ENCODE measurements around the gene UBALD1.

UBALD1 gene

DNA sequence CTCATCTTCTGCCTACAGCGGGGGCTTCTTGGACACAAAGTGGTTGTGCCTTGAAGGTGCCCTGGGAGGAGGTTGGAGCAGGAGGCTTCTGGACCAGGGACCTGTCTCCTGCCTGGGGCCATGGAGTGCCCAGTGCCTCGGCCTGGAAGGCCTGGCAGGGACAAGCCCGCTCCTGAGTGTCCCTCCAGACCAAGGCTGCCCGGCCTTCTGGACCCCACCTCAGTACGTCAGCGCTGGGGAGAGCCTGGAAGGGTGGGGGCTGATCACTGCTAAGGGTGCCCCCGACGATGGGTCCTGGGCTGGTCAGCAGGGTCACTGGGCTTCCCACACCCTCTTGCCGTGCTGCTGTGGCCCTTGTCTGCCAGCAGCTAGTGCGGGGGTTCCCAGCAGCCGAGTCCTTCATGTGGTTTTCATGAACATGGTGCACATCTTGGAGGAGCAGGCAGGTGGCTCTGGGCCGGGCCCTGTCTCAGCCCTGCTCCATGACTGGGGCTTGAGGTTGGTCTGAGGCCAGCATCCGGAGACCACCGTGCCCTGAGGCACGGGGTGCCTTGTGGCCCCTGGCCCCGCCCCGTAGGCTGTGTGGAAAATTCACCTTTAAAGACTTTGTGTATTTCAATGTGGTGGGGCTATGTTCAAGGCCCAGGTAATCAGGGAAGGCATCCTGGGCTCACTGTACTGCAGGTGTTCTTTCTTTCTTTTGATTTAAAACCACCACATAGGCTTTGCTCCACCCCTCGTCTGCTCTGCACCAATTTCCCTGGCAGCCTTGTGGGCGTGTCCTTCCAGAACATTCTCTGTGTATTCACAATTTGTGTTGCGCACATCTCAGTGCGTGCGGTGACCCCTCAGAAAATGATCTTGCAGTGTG is 32.3 kb upstream of the UBALD1 start:
- DNase-seq (ENCODE audit: low read depth, low spot score): no peak

DNA sequence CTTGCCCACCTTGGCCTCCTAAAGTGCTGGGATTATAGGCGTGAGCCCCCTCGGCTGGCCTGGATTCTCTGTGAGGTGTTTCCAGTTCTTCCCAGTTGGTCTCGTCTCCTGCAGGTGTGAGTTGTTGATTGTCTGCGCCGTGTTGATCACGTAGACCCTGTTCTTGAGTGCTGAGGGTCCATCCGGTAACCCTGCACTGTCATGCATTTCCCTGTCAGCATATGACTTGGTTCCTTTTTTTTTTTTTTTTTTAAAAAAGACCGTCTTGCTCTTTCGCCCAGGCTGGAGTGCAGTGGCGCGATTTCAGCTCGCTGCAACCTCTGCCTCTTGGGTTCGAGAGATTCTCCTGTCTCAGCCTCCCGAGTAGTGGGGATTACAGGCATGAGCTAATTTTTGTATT is 27.2 kb upstream of the UBALD1 start:
- no peak for DNase-seq (ENCODE audit: low read depth, low spot score)

DNA sequence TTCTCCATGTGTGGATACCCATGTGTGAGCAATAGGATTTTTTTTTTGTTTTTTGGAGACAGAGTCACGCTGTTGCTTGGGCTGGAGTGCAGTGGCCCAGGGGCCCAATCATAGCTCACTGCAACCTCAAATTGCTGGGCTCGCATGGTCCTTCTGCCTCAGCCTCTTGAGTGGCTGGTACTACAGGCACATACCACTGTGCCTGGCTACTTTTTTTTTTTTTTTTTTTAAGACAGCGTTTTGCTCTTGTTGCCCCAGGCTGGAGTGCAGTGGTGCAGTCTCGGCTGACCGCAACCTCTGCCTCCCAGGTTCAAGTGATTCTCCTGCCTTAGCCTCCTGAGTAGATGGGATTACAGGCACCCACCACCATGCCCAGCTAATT is 26.6 kb upstream of the UBALD1 start:
- no peak for DNase-seq (ENCODE audit: low read depth, low spot score)

DNA sequence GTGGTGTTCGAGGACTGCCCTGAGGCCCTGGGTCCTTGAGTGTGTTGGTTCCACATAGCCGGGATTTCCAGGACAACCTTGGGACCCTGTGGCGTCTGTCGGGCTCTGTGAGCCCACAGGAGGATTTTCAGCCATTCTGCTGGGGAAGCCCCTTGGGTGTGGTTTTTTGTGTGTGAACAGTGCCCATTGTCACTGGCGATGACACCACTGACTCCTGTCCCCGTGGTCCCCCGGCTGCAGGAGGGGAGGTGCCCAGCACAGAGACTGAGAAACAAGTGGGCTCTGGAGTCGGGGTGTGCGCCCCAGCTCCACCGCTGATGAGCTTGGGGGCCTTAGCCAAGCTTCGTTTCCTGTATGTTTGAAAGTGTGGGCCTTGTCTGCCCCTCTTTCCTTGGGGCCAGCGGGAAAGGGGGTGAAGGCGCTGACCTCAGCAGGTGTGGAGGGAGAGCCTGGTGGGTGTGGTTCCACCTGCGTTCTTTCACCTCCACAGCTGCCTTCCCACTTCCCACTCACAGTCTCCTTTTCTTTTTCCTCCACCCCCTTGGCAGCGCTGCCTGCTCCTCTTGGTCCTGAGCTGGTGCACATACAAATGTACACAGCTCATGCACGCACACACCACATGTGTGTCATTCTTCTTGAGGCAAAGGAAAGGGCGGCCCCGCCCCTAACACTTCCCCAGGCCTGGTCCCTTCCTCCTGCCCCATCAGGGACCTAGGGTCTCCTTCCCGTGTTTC is 26.1 kb upstream of the UBALD1 start:
- no peak for DNase-seq (ENCODE audit: low read depth, low spot score)

DNA sequence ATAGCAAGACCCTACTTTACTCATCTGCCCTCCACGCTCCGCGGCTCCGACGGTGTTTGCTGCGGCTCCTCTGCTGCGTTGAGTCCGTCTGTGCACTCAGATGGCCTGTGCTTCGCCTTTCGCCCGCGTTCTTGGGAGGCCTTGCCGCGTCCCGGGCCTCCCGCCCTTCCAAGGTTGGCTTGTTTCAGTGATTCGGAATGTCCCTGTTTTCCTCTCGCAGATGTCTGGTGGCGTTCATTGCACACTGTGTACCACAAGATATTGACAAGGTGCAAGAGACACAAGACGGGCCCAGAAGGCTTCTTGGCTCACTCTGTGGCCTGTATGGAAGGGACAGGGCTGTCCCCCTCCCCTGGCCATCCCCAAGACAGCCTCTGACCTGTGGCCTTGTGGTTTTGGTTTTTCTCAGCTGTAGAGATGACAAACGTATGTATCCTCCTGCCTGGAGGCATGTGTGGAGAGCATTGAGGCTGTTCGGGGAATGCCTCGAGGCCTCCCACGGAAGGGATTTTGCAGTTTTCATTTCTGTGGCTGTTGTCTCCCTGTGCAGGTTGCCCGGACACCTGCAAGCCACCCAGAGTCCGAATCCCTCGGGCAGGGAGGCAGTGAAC is 25.3 kb upstream of the UBALD1 start:
- DNase-seq (ENCODE audit: low read depth, low spot score): no peak

DNA sequence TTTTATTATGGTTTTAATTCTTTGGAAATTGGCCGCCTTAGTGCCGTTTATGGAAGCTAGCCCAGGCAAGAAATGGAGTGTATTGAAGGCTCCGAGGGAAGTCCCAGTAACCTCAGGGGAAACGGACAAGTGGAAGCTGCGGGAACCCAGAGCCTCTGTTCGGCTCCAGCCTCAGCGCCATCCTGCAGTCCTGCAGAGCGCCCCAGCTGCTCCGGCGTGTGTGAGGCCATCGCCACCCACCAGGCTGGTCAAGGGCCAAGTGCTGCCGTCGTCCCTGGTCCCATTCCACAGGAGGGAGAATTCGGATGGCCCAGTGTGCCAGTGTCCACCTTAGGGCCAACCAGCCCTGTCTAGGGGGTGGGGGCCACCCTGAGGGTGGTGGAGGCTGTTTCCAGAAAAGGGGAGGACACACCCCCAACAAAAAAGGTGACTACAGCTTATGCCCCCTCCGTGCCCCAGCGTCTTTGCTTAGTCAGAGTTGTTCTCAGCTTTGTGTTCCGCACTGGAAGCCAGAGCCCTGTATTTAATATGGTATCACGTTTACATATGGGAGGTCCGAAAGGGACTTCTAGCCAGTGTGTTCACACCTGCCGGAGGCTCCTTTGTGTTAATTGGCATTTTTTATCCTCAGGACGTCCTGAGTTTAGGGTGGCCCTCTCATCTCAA is 22.9 kb upstream of the UBALD1 start:
- DNase-seq (ENCODE audit: low read depth, low spot score): no peak

DNA sequence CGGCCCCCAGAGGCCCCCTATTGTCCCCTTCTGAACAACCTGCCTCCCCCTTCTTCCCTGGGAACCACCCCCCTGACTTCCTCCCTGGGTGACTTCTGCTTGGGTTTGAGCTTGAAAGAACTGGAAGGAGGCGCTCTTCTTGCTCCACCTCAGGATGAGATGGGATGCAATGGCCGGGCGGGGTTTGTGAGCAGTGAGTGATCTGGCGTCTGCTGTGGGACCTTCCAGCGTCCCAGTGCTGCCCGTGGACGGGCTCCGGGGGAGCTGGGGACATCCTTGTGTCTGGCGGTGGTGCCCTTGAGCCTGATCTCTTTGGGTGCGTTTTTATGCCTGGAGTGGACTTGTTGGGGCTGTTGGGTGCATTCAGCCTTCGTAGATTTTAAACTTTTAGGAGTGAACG is 21.5 kb upstream of the UBALD1 start:
- no peak for DNase-seq (ENCODE audit: low read depth, low spot score)

DNA sequence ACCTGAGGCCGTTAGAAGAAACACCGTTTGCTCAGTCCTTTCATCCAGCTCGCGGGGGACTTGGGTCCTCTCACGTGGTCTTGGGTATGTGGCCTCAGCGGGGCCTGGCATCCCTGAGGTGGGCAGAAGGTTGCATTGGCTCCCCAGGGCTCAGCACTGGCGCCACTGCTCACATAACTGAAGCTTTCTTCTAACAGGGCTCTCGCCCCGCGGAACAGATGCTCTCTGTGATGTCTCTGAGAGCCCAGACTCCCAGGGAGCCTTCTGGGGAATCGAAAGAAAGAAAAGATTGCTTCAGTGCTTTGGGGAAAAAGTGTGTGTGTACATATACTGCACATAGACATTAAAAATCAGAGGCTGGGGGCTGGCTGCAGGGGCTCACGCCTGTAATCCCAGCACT is 20.1 kb upstream of the UBALD1 start:
- no peak for DNase-seq (ENCODE audit: low read depth, low spot score)

DNA sequence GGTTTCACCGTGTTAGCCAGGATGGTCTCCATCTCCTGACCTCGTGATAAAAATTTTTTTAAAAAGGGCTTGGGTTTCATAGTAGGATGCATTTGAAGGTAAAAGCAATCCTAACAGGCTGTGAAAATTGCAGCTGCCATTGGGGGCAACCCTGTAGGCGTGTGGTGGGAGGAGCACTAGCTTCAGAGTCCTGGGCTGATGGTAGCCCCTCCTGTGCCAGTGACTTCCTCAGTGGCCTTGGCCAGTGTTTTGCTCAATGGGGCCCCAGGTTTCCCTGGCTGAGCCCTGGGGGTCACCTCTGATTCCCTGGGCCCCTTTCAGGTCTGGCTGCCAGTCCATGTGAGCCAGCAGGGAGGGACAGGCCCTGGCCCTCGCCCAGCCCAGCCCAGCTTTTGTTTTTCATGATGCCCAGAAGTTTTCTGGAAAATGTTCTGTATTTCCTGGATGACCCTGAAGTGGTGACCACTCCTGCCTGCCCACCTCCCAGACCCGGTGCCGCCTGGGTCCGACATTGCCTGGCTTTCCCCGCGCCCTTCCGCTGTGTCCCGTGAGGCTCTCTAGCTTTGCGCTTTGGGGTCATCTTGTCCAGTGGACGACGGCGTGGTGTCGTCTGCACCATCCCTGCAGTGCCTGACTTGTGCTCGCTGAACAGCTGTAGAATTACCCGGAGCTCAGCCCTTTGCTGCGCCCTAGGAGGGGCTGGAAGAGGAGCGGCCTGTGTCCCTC is 19.4 kb upstream of the UBALD1 start:
- no peak for DNase-seq (ENCODE audit: low read depth, low spot score)

DNA sequence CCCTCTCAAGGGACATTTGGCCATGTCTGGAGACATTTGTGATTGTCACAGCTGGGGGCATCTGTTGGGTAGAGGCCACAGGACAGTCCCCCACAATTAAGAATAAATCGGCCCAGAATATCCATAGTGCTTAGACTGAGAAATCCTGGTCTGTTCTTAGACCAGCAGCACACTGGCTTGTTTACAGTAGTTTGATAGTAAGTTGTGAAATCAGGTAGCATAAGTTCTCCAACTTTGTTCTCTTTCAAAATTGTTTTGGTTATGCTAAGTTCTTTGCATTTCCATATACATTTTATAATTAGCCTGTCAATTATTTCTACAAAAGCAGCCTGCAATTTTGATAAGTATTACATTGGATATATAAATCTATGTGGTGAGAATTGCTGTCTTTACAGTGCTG is 16.8 kb upstream of the UBALD1 start:
- DNase-seq (ENCODE audit: low read depth, low spot score): no peak

DNA sequence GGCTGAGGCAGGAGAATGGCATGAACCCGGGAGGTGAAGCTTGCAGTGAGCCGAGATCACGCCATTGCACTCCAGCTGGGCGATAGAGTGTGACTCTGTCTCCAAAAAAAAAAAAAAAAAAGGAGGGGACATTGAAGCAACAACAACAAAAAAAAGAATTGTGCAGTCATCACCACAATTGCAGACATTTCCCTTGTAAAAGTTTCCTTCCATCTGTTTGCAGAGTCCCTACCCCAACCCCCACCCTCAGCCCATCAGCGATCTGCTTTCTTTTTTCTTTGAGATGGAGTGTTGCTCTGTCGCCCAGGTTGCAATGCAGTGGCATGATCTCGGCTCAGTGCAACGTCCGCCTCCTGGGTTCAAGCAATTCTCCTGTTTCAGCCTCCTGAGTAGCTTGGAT is 13.6 kb upstream of the UBALD1 start:
- DNase-seq (ENCODE audit: low read depth, low spot score): no peak

DNA sequence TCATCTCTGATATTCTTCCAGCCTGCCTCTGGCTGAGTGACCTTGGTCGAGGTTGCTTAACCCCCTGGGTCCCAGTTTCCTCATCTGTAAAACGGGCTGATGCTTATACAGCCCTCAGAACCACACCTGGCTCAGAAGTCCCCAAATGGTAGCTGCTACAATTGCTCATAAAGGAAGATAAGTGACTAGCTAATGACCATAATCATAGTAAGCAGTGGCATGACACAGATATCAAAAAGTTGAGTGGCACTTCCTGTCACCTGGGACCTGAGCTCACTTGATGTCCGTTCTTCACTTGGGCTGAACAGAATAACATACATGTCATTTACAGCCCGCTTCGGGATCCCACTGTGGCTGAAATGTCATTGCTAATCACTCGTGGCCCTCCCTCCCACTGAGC is 11.7 kb upstream of the UBALD1 start:
- DNase-seq (ENCODE audit: low read depth, low spot score): no peak

DNA sequence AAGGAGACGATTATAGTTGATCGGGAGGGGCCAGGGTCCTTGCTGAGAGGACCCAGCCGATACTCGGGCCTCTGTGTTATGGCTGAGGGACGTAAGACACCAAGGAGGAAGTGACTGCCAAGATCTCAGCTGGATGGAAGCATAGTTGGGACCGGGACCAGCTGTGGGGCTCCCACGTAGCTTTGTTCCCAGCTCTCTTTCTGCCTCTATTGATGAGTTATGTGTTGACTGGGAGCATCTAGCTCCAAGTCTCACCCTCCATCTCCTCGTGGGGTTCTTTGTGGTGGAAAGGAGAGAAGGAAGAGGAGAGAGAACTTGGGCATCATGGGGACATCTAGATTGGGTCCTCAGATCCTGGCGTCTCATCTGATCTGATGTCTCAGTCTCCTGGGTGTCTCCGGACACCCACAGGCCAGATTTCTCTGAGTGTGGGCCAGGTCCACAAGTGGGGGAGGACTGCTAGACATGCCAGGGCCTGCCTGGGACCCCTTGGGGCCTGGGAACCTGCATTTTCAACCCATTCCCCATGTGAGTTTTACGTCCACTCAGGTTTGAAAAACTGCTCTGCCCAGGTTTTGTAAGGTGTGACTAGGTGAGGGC is 11.0 kb upstream of the UBALD1 start:
- no peak for DNase-seq (ENCODE audit: low read depth, low spot score)

DNA sequence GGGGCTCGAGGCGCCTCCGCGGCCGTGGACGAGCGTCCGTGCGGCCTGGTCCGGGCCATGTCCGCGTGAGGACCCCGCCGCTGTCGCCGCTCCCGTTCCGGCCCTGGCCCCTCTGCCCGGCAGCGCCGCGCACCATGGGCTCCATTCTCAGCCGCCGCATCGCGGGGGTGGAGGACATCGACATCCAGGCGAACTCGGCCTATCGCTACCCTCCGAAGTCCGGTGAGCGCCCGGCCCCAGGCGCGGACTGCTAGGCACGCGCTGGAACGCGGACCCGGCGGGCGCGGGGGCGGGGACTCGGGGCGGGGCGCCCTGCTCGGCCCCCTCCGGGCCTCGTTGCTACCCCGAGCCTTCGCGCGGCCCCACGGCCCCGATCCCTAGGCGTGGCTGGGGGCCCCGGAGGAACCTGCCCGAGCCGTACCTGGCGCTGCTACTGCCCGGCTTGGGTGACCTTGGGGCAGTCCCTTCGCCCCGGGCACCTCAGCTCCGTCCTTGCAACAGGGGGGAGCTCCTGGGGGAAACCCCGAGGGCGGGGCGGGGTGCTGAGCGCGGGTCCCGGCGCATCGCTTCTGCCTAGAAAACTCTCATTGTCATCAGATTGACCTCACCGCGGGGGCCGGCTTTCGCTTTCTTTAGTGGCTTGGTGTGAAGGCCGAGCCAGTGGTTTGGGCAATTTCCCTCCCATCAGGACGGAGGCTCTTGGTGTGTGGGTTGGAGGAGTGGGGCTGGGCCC is 10.3 kb upstream of the UBALD1 start:
- DNase-seq (ENCODE audit: low read depth, low spot score): no peak

DNA sequence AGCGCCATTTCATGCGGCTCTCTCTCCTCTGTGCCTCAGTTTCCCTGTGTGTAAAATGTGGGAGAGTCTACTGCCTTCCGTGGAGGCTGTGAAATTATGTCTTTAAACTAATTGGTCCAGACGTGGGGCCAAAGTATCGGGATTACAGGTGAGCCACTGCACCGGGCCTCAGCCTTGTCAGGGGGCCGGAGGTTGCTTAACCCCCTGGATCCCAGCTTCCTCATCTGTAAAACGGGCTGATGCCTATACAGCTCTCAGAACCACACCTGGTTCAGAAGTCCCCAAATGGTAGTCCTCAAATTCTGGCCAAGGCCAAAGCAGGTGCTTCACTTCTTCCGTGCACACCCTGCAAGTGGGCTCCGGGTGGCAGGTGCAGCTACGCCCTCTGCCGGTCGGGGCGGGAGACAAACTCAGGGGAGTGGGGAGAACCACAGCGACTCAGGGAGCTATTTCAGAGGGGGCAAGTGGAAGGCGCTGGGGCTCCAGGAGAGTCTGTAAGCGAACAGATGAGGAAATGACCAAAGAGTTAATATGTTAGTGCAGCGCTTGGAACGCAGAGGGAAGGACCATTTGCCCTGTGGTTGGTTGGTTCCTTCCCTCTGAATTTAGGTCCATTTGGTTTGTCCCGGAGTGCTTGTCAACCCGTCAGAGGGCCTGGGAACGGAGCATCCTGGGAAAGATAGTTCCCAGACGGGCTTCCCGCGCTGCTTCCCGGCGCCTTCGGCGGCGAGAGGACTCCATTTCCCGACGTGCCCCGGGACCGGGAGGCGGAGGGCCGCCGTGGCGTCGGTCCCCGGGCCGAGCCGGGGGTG is 9.5 kb upstream of the UBALD1 start, which contains the start of gene MGRN1:
MGRN1 (plus strand) TSS at position 812 of the 812 bp plus-strand sequence. CDS start 135 bp downstream, outside the sequence.
- DNase-seq (ENCODE audit: low read depth, low spot score): peak; percentile 97

DNA sequence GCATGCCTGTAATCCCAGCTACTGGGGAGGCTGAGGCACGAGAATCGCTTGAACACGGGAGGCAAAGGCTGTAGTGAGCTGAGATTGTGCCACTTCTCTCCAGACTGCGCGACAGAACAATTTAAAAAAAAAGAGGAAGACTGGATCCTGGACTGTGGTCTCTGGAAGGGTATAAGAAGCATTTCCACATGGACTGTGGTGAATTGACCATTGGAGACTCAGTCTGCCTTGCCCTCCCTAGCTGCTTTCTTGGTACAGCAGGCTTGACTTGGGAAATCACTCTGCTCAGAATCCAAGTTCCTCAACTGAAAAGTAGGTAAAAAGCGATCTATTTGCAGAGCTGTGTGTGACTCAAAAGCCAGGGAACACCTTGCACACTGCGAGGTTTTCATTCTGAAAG is 8.9 kb upstream of the UBALD1 start:
- DNase-seq (ENCODE audit: low read depth, low spot score): no peak

DNA sequence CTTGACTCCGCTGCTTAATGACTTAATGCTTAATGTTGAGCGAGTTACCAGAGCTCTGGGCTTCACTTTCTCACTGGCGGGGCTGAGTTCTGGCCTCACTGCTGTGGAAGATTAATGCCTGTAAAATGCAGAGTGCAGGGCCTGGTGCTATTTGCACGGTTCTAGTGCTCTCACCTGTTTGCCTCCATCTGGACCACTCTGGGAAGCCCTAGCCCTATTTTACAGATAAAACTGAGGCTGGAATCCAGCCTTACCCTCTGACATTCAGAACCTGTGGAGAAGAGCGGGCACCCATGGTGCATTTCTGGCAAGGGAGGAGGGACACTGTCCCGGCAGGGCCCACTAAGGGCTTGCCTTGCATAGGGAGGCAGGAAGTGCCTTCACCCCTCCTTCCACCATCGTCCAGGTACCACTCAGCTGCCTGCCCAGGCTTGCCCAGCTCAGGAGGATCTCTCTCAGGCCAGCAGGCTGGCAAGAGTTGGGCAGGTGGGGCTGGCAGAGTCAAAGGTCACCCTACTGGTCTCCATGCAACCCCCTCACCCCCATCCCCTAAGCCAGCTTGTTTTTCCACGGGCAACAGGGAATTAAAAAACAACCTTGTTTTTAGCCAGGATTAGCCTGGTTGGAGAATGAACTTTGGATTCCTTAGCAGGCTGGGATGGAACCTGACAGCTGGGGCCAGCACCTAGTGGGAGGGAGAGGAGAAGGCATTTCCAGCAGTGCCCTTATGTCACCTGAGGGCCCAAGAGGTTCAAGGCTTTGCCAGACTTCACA is 4.1 kb upstream of the UBALD1 start:
- DNase-seq (ENCODE audit: low read depth, low spot score): no peak

DNA sequence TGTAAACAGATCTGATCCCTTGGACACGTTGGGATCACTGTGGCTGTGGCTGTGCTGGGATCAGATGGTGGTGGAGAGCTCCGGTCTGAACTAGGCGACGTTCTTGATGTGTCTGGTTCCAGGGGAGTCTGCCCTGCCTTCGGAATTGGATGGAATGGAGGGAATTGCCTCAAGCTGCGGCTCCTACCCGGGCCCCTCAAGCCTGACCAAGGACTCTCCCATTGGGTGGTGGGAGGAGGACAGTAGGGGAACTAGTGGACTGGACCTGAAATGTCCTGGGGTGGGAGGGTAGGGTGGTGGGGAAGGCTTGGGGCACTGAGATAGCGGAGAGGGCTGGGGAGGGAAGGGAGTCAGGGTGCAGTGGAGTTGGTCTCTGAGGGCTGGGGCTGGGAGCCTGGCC is 3.2 kb upstream of the UBALD1 start:
- no peak for DNase-seq (ENCODE audit: low read depth, low spot score)

All from smooth muscle cell of the brain vasculature (primary cell).